ENCODE measurements around the gene DEUP1.

GRCh38 chr11:93394488-93394887 lies 63.9 kb downstream of the DEUP1 start:
- TF ChIP-seq CTCF (IDR thresholded peaks at IDR 0.05) (no peak), EZH2 (IDR thresholded peaks at IDR 0.05; ENCODE audit: borderline replicate concordance, insufficient read depth, low read depth, low read length, poor library complexity, severe bottlenecking) (no peak)
